Keratinocyte (primary cell): ENCODE data around the gene DNAJC7.

Source experiments
- CTCF ChIP-seq, 3 experiments: IDR thresholded peaks in 1 of 3; conservative IDR thresholded peaks in 1 of 3; optimal IDR thresholded peaks in 1 of 3; 2 replicates in 2 of 3; 3 replicates in 1 of 3; pipeline versions ENCODE3 to v1.5.1; 2011; ENCODE audit warnings: low read length in 3 of 3, mild to moderate bottlenecking in 3 of 3, moderate library complexity in 2 of 3, control low read depth in 1 of 3, inconsistent platforms in 1 of 3; ENCODE audit not compliant: insufficient read depth in 2 of 3; ENCODE audit errors: extremely low read depth in 1 of 3
- EZH2 ChIP-seq: IDR thresholded peaks from one replicate; pipeline ENCODE4 v1.6.1; 2012; ENCODE audit warnings: inconsistent platforms, mild to moderate bottlenecking, low read length, moderate library complexity

GRCh38 chr17:42056635-42057034 lies 39.4 kb upstream of the DNAJC7 start:
- TF ChIP-seq EZH2 (no peak), CTCF (optimal IDR thresholded peaks at IDR 0.05 in 1 of 3, IDR thresholded peaks at IDR 0.05 in 1 of 3, conservative IDR thresholded peaks at IDR 0.05 in 1 of 3; ENCODE audit: extremely low read depth in 1 of 3, insufficient read depth in 2 of 3, low read length in 3 of 3) (no peak)
